Adrenal gland (tissue), 5 donors: Measurements from ENCODE around the gene PYM1.

Experiments used
- CTCF ChIP-seq, 6 experiments: fragments of 450-650 bp in 4 of 6; fragments of 200-600 bp in 2 of 6; sonication (generic) in 1 of 6; IDR thresholded peaks; 1 replicate in 5 of 6; 2 replicates in 1 of 6; pipeline versions ENCODE4 v1.5.1 to v1.8.0; 2016 to 2021; ENCODE audit warnings: antibody characterized with exemption in 6 of 6, mild to moderate bottlenecking in 2 of 6, moderate library complexity in 1 of 6
- POLR2A ChIP-seq, 2 donors: fragments of 450-650 bp; IDR thresholded peaks; one replicate each; pipeline ENCODE4 v1.6.1; 2017; ENCODE audit warnings: antibody characterized with exemption in 2 of 2, mild to moderate bottlenecking in 2 of 2, moderate library complexity in 1 of 2
- donor health status: DM: no; HTN: no; CAD: no.

- TF ChIP-seq CTCF (IDR thresholded peaks at IDR 0.05) (no peak), POLR2A (IDR thresholded peaks at IDR 0.05) (no peak)
Measured at GRCh38 chr12:55934773-55935172, 7.1 kb upstream of the PYM1 start.
